Stimulated activated CD4-positive, alpha-beta T cell treated with anti-CD3 and anti-CD28 coated beads, Interleukin-2, amount 100 ng/mL, for 48 hours (primary cell): ENCODE data around the gene ZNRD2.

Experiments used
- DNase-seq, 2 donors: peaks; one replicate each; pipeline ENCODE4 v3.0.0-alpha.2; 2020

The ZNRD2 gene

GRCh38 chr11:65574811-65575567, 4.7 kb downstream of the ZNRD2 start:
- DNase-seq = no peak

- peak; percentile 61 to 73 for DNase-seq
These were observed 5.4 kb downstream of the ZNRD2 start, which contains the start of gene EHBP1L1 for GRCh38 chr11:65575568-65576231. Gene EHBP1L1, plus strand, starts transcription at chr11:65576053. Its CDS starts 250 bp downstream, at chr11:65576303.

GRCh38 chr11:65576232-65576866, 6.1 kb downstream of the ZNRD2 start:
- DNase-seq = no peak

GRCh38 chr11:65576867-65577755, 6.8 kb downstream of the ZNRD2 start:
- no peak for DNase-seq

- no peak for DNase-seq
These were observed 7.5 kb downstream of the ZNRD2 start for GRCh38 chr11:65577756-65578109.

- DNase-seq = no peak
These were observed 7.9 kb downstream of the ZNRD2 start for GRCh38 chr11:65578134-65578533.

- DNase-seq = no peak
These were observed 8.4 kb downstream of the ZNRD2 start for GRCh38 chr11:65578667-65579066.

GRCh38 chr11:65579291-65579690, 9.0 kb downstream of the ZNRD2 start:
- DNase-seq = no peak

- DNase-seq = no peak
These were observed 9.9 kb downstream of the ZNRD2 start for GRCh38 chr11:65580031-65580692.

- no peak for DNase-seq
These were observed 10.5 kb downstream of the ZNRD2 start for GRCh38 chr11:65580756-65581155.

- DNase-seq = no peak
These were observed 11.7 kb downstream of the ZNRD2 start for GRCh38 chr11:65581928-65582327.

- DNase-seq = no peak
These were observed 13.3 kb downstream of the ZNRD2 start for GRCh38 chr11:65583589-65583988.

GRCh38 chr11:65584106-65584505, 13.8 kb downstream of the ZNRD2 start:
- DNase-seq = no peak

- DNase-seq = no peak
These were observed 14.5 kb downstream of the ZNRD2 start for GRCh38 chr11:65584723-65585171.

GRCh38 chr11:65585396-65586246, 15.3 kb downstream of the ZNRD2 start:
- no peak for DNase-seq

- DNase-seq = no peak
These were observed 16.0 kb downstream of the ZNRD2 start for GRCh38 chr11:65586247-65586630.

- no peak for DNase-seq
These were observed 16.4 kb downstream of the ZNRD2 start for GRCh38 chr11:65586676-65587075.

GRCh38 chr11:65588199-65589054, 18.1 kb downstream of the ZNRD2 start:
- peak; percentile 70 to 71 for DNase-seq

GRCh38 chr11:65589444-65590239, 19.4 kb downstream of the ZNRD2 start:
- no peak for DNase-seq
